GM21786 (cell line): ENCODE results near the gene DCHS2.

Experiments used
- ATAC-seq: cut with Tn5 transposase; IDR thresholded peaks from one replicate; pipeline ENCODE4 v1.9.1; 2021; ENCODE audit not compliant: unreplicated experiment

Gene DCHS2

DNA sequence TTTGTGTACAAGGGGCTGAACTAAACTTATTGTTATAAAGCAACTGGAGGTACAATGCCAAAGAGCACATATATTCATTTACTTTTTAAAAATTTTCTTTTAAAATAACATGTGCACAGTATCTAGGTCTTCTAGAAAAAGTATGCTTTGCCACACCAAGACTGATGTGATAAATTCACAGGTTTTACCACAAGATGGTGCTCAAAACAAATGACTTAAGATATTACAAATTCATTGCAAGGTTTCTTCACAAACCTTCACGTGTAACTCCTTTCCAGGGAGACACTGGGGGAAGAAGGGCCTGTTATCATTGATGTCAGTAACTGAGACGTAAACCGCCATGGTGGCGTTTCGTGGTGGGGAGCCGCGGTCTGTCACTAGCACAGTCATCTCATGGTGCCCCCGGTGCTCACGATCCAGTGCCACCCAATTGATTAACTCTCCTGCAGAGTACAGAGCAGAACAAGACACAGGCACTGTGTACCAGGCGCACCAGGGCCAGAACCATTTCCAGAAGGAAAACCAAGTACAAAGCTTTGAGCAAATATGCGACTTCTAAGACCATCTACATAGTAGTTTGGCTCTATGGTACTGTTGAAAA lies 162.2 kb downstream of the DCHS2 start:
- no peak for ATAC-seq

DNA sequence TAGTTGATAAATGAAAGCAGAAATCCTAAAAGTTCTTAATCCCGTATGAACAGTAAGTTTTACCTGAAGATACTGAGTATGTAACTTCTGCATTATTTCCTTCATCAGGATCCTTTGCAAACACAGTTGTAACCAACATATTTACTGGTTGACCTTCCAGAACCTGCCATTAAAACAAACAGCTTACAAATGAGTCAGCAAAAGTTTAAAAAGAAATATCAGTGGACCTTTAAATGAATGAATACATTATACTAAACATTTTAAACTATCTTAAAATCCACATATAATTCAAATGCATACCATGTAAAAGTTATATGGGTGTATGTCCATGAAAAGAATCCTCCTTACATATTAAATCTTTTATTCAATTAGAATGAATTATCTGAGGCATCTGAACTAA lies 163.6 kb downstream of the DCHS2 start:
- ATAC-seq = no peak

DNA sequence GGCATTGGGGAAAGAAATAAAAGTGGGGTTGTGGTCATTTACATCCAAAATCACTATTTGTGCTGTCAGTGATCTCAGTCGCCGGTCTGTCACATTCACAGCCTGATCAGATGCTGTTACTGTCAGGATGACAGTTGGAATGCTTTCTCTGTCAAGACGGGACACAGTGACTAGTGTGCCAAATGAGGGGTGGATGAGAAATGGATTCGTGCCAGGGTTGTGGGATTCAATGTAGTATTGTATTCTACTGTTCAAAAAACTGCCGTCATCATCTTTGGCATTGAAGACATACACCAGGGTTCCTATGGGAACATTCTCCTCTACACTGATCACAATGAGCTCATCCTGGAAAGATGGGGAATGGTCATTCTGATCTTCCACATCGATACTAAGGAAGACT lies 171.1 kb downstream of the DCHS2 start:
- no peak for ATAC-seq

GRCh38 chr4:154319736-154320135 lies 171.9 kb downstream of the DCHS2 start:
- no peak for ATAC-seq

DNA sequence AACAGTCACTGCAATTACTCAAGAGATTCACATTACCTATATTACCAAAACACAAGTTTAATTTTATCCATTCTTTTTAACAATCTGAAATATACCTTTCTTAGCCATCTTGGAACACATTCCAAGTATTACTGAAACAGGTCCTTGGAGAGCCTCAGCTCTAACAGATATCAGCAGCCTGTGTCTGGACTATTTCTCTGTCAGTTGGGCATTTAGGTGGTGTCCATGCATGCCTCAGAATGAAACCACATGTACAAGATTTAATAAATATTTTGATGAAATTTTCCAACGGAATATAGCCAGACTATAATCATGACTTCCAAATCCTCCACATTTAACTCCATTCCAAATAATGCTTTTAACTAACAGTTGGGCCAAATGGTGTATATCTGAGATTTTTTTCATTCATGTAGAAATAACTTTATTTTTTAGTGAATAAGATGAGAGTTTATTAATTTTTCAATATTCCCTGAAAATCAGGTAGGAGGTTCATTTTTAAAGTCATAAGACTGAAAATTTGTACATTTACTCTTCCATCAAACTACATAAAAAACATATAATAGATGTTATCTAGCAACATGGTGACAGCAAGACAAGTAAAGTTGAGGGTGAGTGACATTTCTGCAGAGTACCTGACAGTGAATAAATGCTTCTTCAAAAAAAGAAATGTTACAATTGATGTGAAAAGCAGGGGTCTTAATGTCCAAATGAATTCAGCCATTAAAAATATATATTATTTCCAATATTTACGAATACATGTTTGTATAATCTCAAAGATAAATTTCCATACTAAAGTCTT lies 174.2 kb downstream of the DCHS2 start:
- ATAC-seq = no peak

GRCh38 chr4:154315741-154316140 lies 175.9 kb downstream of the DCHS2 start:
- ATAC-seq = no peak

DNA sequence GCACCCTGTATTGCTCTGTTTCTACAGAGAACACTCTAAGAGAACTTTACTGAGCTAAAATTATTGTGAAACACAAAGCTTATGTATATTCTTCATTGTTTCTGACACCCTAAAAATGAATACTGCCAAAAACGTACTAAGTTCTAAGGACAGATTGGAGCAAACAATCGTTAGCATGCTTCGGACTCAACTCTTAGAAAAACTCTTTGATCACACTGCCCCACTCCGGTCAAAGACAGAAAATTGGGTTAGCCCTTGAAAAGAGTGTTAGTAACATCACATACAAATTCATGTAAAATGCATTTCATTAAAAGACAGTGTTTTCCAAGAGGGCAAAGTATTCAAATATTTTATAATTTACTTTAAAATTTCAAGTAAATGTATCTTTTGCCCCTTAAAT lies 177.4 kb downstream of the DCHS2 start:
- ATAC-seq = no peak

DNA sequence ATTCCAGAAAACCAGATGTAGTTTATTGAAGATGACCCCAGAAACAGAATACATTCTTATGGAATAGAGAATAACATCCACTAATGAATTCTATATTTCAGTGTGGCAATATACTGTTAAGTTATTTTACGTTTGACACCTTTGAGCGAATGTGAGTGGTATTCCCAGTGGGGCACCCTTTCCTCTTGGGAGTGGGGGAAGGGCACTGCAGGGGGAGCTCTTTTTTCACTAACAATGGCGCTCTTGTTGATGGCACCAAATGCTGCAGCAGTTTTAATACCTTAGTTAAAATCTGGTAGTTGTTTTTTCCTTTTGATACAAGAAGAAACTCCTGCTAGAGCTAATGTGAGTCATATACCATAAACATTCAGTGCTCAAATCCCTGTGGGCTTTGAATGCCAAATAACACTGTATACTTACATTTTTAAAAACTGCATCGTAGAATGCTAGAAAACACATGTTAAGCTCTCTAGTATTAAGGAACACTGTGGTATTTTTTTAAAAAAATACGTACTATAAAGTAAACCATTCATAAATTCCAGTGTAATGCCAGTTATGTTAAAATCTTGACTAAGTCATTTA lies 178.5 kb downstream of the DCHS2 start:
- no peak for ATAC-seq

DNA sequence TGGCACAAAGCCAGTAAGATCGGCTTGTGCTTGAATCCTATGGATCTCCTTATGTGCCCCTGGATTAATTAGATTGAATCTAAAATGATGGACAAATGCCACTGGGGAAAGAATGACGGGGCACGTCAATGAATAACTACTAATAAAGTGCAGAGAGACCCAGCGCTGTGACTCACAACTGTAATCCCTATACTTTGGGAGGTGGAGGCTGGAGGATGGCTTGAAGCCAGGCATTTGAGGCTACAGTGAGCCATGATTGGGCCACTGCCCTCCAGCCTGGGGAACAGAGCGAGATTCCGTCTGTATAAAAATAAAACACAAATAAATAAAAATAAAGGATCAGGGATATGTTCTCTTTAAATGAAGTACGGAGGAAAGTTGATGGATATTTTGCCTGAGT lies 179.4 kb downstream of the DCHS2 start:
- ATAC-seq = no peak

DNA sequence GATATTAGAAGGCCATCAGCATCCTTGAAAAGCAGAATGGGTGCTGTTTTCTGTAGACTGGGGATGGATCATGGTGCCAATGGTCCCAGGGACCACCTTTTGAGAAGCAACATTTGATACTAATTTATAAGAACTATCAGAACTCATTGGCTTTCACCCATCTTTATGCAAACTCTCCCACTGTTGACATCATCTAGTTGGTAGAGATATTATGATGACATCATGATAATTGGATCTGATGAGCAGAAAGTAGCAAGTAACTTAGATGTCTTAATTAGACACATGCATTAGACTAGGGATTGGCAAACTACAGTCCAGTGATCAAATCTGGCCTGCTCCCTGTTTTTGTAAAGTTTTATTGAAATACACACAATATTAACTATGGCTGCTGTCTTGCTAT lies 181.0 kb downstream of the DCHS2 start:
- ATAC-seq = no peak

- ATAC-seq = no peak
Observed at GRCh38 chr4:154308207-154308606, 183.4 kb downstream of the DCHS2 start.

DNA sequence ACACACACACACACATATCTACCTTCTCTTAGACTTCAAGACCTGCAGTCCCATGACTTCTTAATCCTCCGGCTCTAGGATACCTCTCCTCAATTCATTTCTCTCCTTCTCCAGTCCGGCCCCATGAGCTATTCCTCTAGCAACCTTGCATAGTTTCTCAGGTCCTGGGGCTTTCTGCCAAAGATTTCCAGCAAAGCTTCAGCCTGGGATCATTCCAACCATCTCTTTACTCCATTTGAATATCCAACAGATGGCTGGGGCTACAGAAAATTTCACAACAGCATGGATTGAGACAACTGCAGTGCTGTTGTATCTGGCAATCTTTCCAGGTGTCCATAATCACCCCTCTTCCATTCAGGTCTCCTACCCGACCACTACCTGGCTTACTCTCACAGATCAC lies 184.1 kb downstream of the DCHS2 start:
- no peak for ATAC-seq

- ATAC-seq = no peak
Observed at GRCh38 chr4:154305616-154306015, 186.0 kb downstream of the DCHS2 start.

DNA sequence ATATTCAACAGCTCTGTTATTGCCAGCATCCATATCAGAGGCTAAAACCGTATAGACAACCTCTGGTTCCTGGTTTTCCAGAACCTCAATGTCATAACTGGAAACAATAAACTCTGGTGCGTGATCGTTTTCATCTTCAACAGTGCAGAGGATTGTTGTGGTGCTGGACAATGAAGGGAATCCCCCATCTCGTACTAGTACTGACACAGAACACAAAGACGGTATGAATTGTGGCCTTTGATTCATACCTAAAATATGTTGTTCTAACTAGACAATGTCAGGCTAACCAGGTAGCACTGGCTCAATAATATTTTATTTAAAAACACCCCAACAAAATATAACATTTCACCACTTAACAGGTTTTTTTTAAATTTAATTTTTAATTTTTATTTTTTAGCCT lies 186.9 kb downstream of the DCHS2 start:
- ATAC-seq = no peak

- ATAC-seq = no peak
Observed at GRCh38 chr4:154294652-154295350, 196.8 kb downstream of the DCHS2 start.

DNA sequence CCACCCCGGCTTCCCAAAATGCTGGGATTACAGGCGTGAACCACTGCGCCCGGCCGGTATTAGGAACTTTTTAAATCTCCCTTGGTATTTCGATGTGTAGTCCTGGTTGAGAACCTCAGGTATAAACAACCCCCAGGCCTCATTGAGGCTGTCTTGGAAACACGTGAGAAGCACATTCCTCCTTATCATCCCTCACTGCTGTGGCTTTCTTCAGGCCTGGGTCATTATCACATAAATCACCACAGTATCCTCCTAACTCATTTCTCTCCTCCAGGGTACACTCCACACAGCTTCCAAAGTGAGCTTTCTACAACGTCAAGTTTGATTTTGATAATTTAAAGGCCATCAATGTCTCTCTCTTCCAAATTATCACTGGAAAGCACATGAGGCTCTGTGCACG lies 198.2 kb downstream of the DCHS2 start:
- no peak for ATAC-seq

GRCh38 chr4:154292589-154292988 lies 199.0 kb downstream of the DCHS2 start:
- ATAC-seq = no peak

- ATAC-seq = no peak
Observed at GRCh38 chr4:154277172-154277571, 214.4 kb downstream of the DCHS2 start.

DNA sequence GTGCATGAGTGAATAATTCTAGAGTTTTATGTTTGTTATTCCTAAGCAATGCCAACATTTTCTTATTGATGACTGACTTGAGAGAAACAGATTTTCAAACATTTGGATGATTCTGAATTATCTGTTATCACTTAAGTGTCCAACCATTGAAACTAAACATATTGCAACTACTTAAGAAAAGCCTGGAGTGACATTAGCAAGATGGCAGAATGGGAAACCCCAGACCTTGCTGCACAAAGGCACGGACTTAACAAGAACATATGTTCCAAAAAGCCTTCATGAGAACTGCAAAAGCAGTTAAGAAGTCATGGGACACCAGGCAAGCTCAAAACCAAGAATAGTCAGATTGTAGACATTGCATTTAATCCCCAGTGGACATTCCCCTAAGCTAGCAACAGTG lies 215.1 kb downstream of the DCHS2 start:
- no peak for ATAC-seq

DNA sequence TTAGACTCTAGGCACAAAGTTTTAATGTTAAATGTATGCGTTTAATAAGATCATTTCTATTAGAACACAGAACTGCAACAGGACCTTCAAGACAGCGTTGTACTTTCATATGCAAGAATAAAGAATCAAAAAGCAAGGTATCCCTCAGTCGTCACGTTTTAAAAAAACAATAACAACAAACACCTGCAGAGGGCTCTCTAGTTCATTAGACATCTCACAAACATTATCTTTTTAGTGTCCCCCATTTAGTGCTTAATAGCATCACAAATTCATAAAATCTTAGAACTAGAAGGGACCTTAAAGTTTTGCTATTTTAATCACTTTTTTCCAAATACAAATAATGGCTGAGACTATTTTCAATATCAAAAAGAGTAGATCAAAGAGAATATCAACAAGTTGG lies 236.6 kb downstream of the DCHS2 start:
- no peak for ATAC-seq

GRCh38 chr4:154234576-154234975 lies 257.0 kb downstream of the DCHS2 start:
- ATAC-seq = no peak
